IPS-18a (cell line): Measurements from ENCODE around the gene DUSP1.
A peak's percentile ranks its signal among the peaks of the same experiment; 100 is the strongest.
"Not testable (repeated sequence)": the region's sequence is repeated elsewhere in the genome, so short reads cannot be mapped to it uniquely, and the experiment has no call there.

Experiments used
- H3K27ac ChIP-seq: one replicate; pipeline ENCODE4 v1.5.1; 2013; ENCODE audit warnings: low read length
- H3K27me3 ChIP-seq: one replicate; pipeline ENCODE4 v1.6.1; 2013; ENCODE audit warnings: mild to moderate bottlenecking, low read length; ENCODE audit not compliant: control insufficient read depth, insufficient read depth
- H3K36me3 ChIP-seq: one replicate; pipeline ENCODE4 v1.6.1; 2013; ENCODE audit warnings: low read depth, low read length; ENCODE audit not compliant: control insufficient read depth
- H3K4me1 ChIP-seq: one replicate; pipeline ENCODE4 v1.6.1; 2013; ENCODE audit warnings: low read depth, low read length; ENCODE audit not compliant: control insufficient read depth
- H3K4me3 ChIP-seq: one replicate; pipeline ENCODE4 v1.5.1; 2013; ENCODE audit warnings: low read length
- H3K9ac ChIP-seq: one replicate; pipeline ENCODE4 v1.6.1; 2013; ENCODE audit warnings: mild to moderate bottlenecking, low read length, moderate library complexity
- H3K9me3 ChIP-seq: one replicate; pipeline ENCODE4 v1.6.1; 2013; ENCODE audit warnings: low read depth, low read length; ENCODE audit not compliant: control insufficient read depth

Gene DUSP1, protein sequence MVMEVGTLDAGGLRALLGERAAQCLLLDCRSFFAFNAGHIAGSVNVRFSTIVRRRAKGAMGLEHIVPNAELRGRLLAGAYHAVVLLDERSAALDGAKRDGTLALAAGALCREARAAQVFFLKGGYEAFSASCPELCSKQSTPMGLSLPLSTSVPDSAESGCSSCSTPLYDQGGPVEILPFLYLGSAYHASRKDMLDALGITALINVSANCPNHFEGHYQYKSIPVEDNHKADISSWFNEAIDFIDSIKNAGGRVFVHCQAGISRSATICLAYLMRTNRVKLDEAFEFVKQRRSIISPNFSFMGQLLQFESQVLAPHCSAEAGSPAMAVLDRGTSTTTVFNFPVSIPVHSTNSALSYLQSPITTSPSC

DNA sequence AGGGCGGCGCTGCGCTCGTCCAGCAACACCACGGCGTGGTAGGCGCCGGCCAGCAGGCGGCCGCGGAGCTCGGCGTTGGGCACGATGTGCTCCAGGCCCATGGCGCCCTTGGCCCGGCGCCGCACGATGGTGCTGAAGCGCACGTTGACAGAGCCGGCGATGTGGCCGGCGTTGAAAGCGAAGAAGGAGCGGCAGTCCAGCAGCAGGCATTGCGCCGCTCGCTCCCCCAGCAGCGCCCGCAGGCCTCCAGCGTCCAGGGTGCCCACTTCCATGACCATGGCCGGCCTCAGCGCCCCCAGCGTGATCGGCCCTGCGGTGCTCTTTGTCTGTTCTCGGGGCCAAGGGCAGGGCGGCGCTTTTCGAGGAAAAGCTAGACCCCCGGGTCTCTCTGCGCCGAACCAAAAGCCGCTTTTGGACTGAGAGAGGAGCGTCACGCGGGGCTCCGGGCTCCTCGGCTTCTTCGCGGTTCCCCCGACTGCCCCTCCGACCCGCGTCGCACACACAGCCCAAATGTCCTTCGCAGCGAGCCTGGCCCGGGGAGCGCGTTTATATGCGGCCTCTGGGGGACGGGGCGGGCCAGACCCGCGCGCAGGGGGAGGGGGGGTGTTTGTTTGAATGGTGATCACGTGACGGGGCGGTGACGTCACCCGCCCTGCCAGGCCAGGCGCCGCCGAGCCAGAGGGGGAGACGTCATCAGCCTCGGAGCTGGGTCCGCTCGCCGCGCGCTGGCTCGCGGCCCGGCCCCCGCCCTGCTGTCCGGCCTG lies at the start of gene DUSP1:
TSS of gene DUSP1 (minus strand) at position 521 of the 764 bp plus-strand sequence. CDS start at position 278, 243 bp downstream.
- Histone ChIP-seq H3K27me3 (peaks cover 38% of the 10 kb centered on the region), H3K27ac (peak within 1 kb of the TSS; percentile 27), H3K4me1 (peaks cover 13% of the 10 kb centered on the region), H3K9ac (peak within 1 kb of the TSS; percentile 93), H3K36me3 (peaks cover 21% of the 10 kb centered on the region), H3K9me3 (no peaks in the 10 kb centered on the region), H3K4me3 (peak within 1 kb of the TSS; percentile 84)

GRCh38 chr5:172820046-172820767 lies 49.2 kb upstream of the DUSP1 start:
- no peaks in the 10 kb centered on the region for H3K9me3 ChIP-seq
- no peak overlapping the region for H3K27ac ChIP-seq
- H3K4me3 ChIP-seq, result no peak overlapping the region
- no peak overlapping the region for H3K9ac ChIP-seq
- H3K27me3 ChIP-seq, result no peaks in the 10 kb centered on the region
- H3K4me1 ChIP-seq, result peaks cover 4% of the 10 kb centered on the region
- H3K36me3 ChIP-seq, result no peaks in the 10 kb centered on the region

GRCh38 chr5:172819569-172819968 lies 48.6 kb upstream of the DUSP1 start:
- H3K4me3 ChIP-seq, result no peak overlapping the region
- H3K27me3 ChIP-seq, result no peaks in the 10 kb centered on the region
- H3K9me3 ChIP-seq, result no peaks in the 10 kb centered on the region
- no peak overlapping the region for H3K9ac ChIP-seq
- no peak overlapping the region for H3K27ac ChIP-seq
- no peaks in the 10 kb centered on the region for H3K36me3 ChIP-seq
- peaks cover 4% of the 10 kb centered on the region for H3K4me1 ChIP-seq

- no peak overlapping the region for H3K9ac ChIP-seq
- H3K9me3 ChIP-seq, result no peaks in the 10 kb centered on the region
- no peak overlapping the region for H3K4me3 ChIP-seq
- no peaks in the 10 kb centered on the region for H3K4me1 ChIP-seq
- H3K27ac ChIP-seq, result no peak overlapping the region
- H3K27me3 ChIP-seq, result no peaks in the 10 kb centered on the region
- H3K36me3 ChIP-seq, result no peaks in the 10 kb centered on the region
Observed at GRCh38 chr5:172818081-172818480, 47.1 kb upstream of the DUSP1 start.

DNA sequence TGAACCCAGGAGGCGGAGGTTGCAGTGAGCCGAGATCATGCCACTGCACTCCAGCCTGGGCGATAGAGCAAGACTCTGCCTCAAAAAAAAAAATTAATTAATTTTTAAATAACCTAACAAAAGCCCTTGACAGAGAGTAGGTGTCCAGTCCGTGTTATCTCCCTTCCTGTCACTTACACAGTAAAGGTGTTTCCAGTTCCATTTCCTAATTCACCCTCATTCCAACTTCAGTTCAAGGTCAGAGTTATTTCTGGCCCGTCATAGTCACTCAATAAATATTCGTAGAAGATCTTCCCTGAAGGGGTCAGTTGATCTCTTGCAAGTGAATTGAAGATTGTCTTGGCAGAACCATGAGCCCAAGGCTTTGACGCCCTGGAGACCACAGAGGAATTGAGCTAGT lies 46.7 kb upstream of the DUSP1 start:
- H3K9ac ChIP-seq, result no peak overlapping the region
- no peaks in the 10 kb centered on the region for H3K9me3 ChIP-seq
- no peaks in the 10 kb centered on the region for H3K36me3 ChIP-seq
- no peaks in the 10 kb centered on the region for H3K4me1 ChIP-seq
- H3K4me3 ChIP-seq, result no peak overlapping the region
- no peak overlapping the region for H3K27ac ChIP-seq
- no peaks in the 10 kb centered on the region for H3K27me3 ChIP-seq

GRCh38 chr5:172816925-172817562 lies 46.0 kb upstream of the DUSP1 start:
- no peak overlapping the region for H3K4me3 ChIP-seq
- H3K9ac ChIP-seq, result no peak overlapping the region
- H3K4me1 ChIP-seq, result no peaks in the 10 kb centered on the region
- no peaks in the 10 kb centered on the region for H3K9me3 ChIP-seq
- H3K36me3 ChIP-seq, result no peaks in the 10 kb centered on the region
- H3K27me3 ChIP-seq, result no peaks in the 10 kb centered on the region
- no peak overlapping the region for H3K27ac ChIP-seq

GRCh38 chr5:172815631-172816030 lies 44.6 kb upstream of the DUSP1 start:
- H3K9ac ChIP-seq, result no peak overlapping the region
- no peaks in the 10 kb centered on the region for H3K27me3 ChIP-seq
- no peak overlapping the region for H3K4me3 ChIP-seq
- H3K27ac ChIP-seq, result no peak overlapping the region
- no peaks in the 10 kb centered on the region for H3K9me3 ChIP-seq
- H3K4me1 ChIP-seq, result no peaks in the 10 kb centered on the region
- no peaks in the 10 kb centered on the region for H3K36me3 ChIP-seq

DNA sequence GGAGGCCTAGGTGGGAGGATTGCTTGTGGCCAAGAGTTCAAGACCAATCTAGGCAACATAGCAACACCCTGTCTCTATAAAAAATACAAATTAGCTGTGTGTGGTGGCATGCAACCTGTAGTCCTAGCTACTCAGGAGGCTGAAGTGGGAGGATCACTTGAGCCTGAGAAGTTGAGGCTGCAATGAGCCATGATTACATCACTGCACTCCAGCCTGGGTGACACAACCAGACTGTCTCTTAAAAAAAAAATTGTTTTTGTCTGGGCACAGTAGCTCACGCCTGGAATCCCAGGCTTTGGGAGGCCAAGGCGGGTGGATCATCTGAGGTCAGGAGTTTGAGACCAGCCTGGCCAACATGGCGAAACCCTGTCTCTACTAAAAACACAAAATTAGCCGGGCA lies 40.0 kb upstream of the DUSP1 start:
- not testable (repeated sequence) for H3K27ac ChIP-seq, H3K27me3 ChIP-seq, H3K9ac ChIP-seq, H3K4me3 ChIP-seq, H3K9me3 ChIP-seq, H3K4me1 ChIP-seq, H3K36me3 ChIP-seq

DNA sequence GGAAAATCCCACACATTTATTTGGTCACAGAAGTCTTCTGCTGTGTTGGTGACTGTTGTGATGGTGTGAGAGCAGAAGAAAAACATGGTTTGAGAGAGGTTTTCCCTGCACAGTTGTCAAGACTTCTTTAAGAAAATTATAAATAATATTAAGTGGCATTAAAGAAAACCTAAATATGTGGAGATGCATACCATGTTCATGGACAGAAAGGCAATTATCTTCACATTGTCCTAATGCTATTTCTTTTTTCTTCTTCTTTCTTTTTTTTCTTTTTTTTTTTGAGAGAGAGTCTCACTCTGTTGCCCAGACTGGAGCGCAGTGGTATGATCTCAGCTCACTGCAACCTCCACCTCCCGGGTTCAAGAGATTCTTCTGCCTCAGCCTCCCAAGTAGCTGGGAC lies 38.8 kb upstream of the DUSP1 start:
- Histone ChIP-seq H3K4me3 (no peak overlapping the region), H3K27me3 (no peaks in the 10 kb centered on the region), H3K27ac (no peak overlapping the region)

GRCh38 chr5:172807766-172808311 lies 36.8 kb upstream of the DUSP1 start:
- Histone ChIP-seq H3K9ac (peak overlapping the region; percentile 17), H3K4me3 (no peak overlapping the region), H3K27ac (no peak overlapping the region), H3K36me3 (no peaks in the 10 kb centered on the region), H3K9me3 (no peaks in the 10 kb centered on the region), H3K4me1 (peaks cover 9% of the 10 kb centered on the region), H3K27me3 (no peaks in the 10 kb centered on the region)

More for the DNA sequence above, 38.8 kb upstream of the DUSP1 start:
- Histone ChIP-seq H3K4me1 (peaks cover 9% of the 10 kb centered on the region), H3K9ac (no peak overlapping the region), H3K36me3 (no peaks in the 10 kb centered on the region), H3K9me3 (no peaks in the 10 kb centered on the region)
